ENCODE results near the gene RBM17. TPM values are rescaled to one million over a fixed set of nuclear protein-coding genes. Genes with fewer than 3 reads are reported as not detected.
"Not testable (repeated sequence)": the region's sequence is repeated elsewhere in the genome, so short reads cannot be mapped to it uniquely, and the experiment has no call there.

RBM17 gene
- total and polyA plus RNA-seq, 8 donors = 41.4 to 168 (median 84.7) TPM

- H3K36me3 ChIP-seq = peaks cover 4 to 19% (median 15%) of the 10 kb centered on the region in 4 donors
- peaks cover 0 to 13% (median 5%) of the 10 kb centered on the region in 4 donors for H3K4me1 ChIP-seq
- no peaks in the 10 kb centered on the region for H3K9me3 ChIP-seq
- no peak for DNase-seq
- H3K4me3 ChIP-seq = no peak overlapping the region
- H3K27me3 ChIP-seq = no peaks in the 10 kb centered on the region
- no peak for TF ChIP-seq EP300 (IDR thresholded peaks at IDR 0.05)
- TF ChIP-seq, protein P1, sequence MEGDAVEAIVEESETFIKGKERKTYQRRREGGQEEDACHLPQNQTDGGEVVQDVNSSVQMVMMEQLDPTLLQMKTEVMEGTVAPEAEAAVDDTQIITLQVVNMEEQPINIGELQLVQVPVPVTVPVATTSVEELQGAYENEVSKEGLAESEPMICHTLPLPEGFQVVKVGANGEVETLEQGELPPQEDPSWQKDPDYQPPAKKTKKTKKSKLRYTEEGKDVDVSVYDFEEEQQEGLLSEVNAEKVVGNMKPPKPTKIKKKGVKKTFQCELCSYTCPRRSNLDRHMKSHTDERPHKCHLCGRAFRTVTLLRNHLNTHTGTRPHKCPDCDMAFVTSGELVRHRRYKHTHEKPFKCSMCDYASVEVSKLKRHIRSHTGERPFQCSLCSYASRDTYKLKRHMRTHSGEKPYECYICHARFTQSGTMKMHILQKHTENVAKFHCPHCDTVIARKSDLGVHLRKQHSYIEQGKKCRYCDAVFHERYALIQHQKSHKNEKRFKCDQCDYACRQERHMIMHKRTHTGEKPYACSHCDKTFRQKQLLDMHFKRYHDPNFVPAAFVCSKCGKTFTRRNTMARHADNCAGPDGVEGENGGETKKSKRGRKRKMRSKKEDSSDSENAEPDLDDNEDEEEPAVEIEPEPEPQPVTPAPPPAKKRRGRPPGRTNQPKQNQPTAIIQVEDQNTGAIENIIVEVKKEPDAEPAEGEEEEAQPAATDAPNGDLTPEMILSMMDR (IDR thresholded peaks at IDR 0.05) = no peak
- no peak for TF ChIP-seq POLR2A (IDR thresholded peaks at IDR 0.05)
- no peak for TF ChIP-seq POLR2AphosphoS5 (IDR thresholded peaks at IDR 0.05)
- intact Hi-C loops (cut with DNase I; ENCODE audit: low total_unique reads) = no loop called here
- H3K27ac ChIP-seq = no peak overlapping the region
- WGBS, 5 donors = 58 to 68% (median 61%) methylated on average over 15 of the region's 15 CpGs
Measured at GRCh38 chr10:6120691-6121090, 31.9 kb downstream of the RBM17 start.

DNA sequence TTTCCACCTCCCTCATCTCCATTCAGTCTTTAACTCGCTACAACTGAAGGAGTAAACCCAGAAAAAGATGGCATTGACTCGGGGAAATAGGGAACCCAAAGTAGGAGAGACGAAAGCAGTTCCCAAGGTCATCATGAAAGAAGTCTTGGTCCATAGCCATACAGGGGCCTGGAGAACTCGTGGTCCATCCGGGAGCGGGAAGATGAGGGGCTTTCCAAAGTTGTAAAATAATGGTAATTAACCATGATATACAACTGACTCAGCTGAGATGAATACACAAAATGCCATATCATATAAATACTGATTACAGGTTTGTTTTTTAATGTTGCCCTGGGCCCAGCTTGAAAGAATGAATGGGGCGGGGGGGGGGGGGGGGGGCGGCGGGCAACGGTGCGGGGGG is 32.3 kb downstream of the RBM17 start:
- H3K9me3 ChIP-seq = no peaks in the 10 kb centered on the region
- no peaks in the 10 kb centered on the region for H3K27me3 ChIP-seq
- H3K4me3 ChIP-seq = no peak overlapping the region
- peaks cover 0 to 13% (median 5%) of the 10 kb centered on the region in 4 donors for H3K4me1 ChIP-seq
- DNase-seq = no peak
- intact Hi-C loops (cut with DNase I; ENCODE audit: low total_unique reads) = no loop called here
- no peak for TF ChIP-seq POLR2AphosphoS5 (IDR thresholded peaks at IDR 0.05)
- TF ChIP-seq POLR2A (IDR thresholded peaks at IDR 0.05) = no peak
- TF ChIP-seq, protein P1 (IDR thresholded peaks at IDR 0.05) = no peak
- no peak for TF ChIP-seq EP300 (IDR thresholded peaks at IDR 0.05)
- H3K36me3 ChIP-seq = peaks cover under 1 to 15% (median 10%) of the 10 kb centered on the region in 4 donors
- 78 to 87% (median 80%) methylated on average over 11 of the region's 11 CpGs for WGBS, 5 donors
- no peak overlapping the region for H3K27ac ChIP-seq

GRCh38 chr10:6123532-6123931 is 34.7 kb downstream of the RBM17 start:
- Histone ChIP-seq H3K9me3 (no peaks in the 10 kb centered on the region), H3K27ac (no peak overlapping the region), H3K27me3 (peaks cover 0 to under 1% (median 0%) of the 10 kb centered on the region in 3 donors), H3K4me3 (no peak overlapping the region), H3K36me3 (no peaks in the 10 kb centered on the region), H3K4me1 (peaks cover 0 to 19% (median 7%) of the 10 kb centered on the region in 4 donors)
- 66 to 78% (median 74%) methylated on average over 5 of the region's 5 CpGs for WGBS, 5 donors
- DNase-seq = no peak
- TF ChIP-seq EP300 (IDR thresholded peaks at IDR 0.05) (no peak), POLR2AphosphoS5 (IDR thresholded peaks at IDR 0.05) (no peak), POLR2A (IDR thresholded peaks at IDR 0.05) (no peak)
- TF ChIP-seq, protein P1 (IDR thresholded peaks at IDR 0.05) = no peak
- intact Hi-C loops (cut with DNase I; ENCODE audit: low total_unique reads) = no loop called here

GRCh38 chr10:6124666-6125065 is 35.8 kb downstream of the RBM17 start:
- no peak for TF ChIP-seq POLR2A (IDR thresholded peaks at IDR 0.05)
- TF ChIP-seq, protein P1 (IDR thresholded peaks at IDR 0.05) = no peak
- TF ChIP-seq EP300 (IDR thresholded peaks at IDR 0.05) = no peak
- no peak for TF ChIP-seq POLR2AphosphoS5 (IDR thresholded peaks at IDR 0.05)
- Histone ChIP-seq H3K9me3 (no peaks in the 10 kb centered on the region), H3K27me3 (peaks cover 0 to 6% (median 0%) of the 10 kb centered on the region in 3 donors), H3K4me1 (peaks cover 0 to 30% (median 12%) of the 10 kb centered on the region in 4 donors), H3K4me3 (no peak overlapping the region), H3K27ac (peak overlapping the region in 1 of 5 donors; percentile 8), H3K36me3 (no peaks in the 10 kb centered on the region)
- 14 to 37% (median 25%) methylated on average over 9 of the region's 9 CpGs for WGBS, 5 donors
- intact Hi-C loops (cut with DNase I; ENCODE audit: low total_unique reads) = no loop called here
- DNase-seq = no peak

DNA sequence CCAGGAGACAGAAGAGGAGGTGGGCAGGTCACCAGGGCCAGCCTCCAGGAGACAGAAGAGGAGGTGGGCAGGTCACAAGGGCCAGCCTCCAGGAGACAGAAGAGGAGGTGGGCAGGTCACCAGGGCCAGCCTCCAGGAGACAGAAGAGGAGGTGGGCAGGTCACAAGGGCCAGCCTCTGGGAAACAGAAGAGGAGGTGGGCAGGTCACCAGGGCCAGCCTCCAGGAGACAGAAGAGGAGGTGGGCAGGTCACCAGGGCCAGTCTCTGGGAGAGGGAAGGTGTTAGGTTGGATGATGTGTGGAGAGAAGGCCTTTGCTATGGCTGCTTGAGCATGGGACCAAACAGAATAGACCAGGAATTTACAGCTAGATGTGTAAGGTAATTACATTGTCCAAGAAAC is 38.6 kb downstream of the RBM17 start:
- H3K27ac ChIP-seq; H3K4me3 ChIP-seq; H3K36me3 ChIP-seq; DNase-seq; H3K9me3 ChIP-seq; intact Hi-C loops (cut with DNase I; ENCODE audit: low total_unique reads): not testable (repeated sequence)
- peaks cover 0 to 35% (median 12%) of the 10 kb centered on the region in 4 donors for H3K4me1 ChIP-seq
- H3K27me3 ChIP-seq = peaks cover 0 to 26% (median 0%) of the 10 kb centered on the region in 3 donors
